H1 (cell line): ENCODE measurements around the gene ZNF407. TPM values are rescaled to one million over a fixed set of nuclear protein-coding genes. Genes with fewer than 3 reads are reported as not detected.

Experiments used
- CTCF ChIA-PET: fragments of 300-600 bp; sonication (Branson Sonifier 250); formaldehyde crosslinking; loops from one replicate; lab custom pipeline; 2021; ENCODE audit not compliant: partially characterized antibody; lab: Charles Lee
- POLR2A ChIA-PET: fragments of 300-600 bp; sonication (Branson Sonifier 250); formaldehyde crosslinking; loops from one replicate; lab custom pipeline; 2021; ENCODE audit warnings: inconsistent platforms; ENCODE audit not compliant: partially characterized antibody; lab: Charles Lee
- DNase-seq, 2 experiments: peaks; one replicate each; pipeline versions ENCODE4 v3.0.0 to v3.0.0-alpha.2; 2010 to 2022; ENCODE audit warnings: low spot score in 2 of 2, low read depth in 1 of 2, mixed read lengths in 1 of 2
- FAIRE-seq: peaks from 2 replicates; lab custom pipeline; 2011; peaks lifted over from hg19 to GRCh38; lab: Jason Lieb, UNC
- H2AFZ ChIP-seq: 2 replicates; pipeline ENCODE4 v1.8.1; 2012; ENCODE audit warnings: low read length, inconsistent platforms
- H2AK5ac ChIP-seq: 2 replicates; pipeline ENCODE4 v1.6.1; 2013; ENCODE audit warnings: low read depth, low read length
- H2BK120ac ChIP-seq: replicated peaks from 2 replicates; pipeline ENCODE3; 2013; ENCODE audit warnings: low read depth, low read length, inconsistent platforms
- H2BK12ac ChIP-seq: 2 replicates; pipeline ENCODE4 v1.6.1; 2013; ENCODE audit warnings: low read depth, low read length
- H2BK15ac ChIP-seq: 2 replicates; pipeline ENCODE4 v1.6.1; 2013; ENCODE audit warnings: low read length
- H2BK20ac ChIP-seq: 2 replicates; pipeline ENCODE4 v1.6.1; 2013; ENCODE audit warnings: low read length
- H2BK5ac ChIP-seq: 2 replicates; pipeline ENCODE4 v1.6.1; 2013; ENCODE audit warnings: low read depth, low read length
- H3K14ac ChIP-seq: 2 replicates; pipeline ENCODE4 v1.6.1; 2013; ENCODE audit warnings: inconsistent platforms; ENCODE audit not compliant: insufficient read length
- H3K18ac ChIP-seq: 2 replicates; pipeline ENCODE4 v1.6.1; 2013; ENCODE audit warnings: low read length; ENCODE audit errors: extremely low read depth
- H3K23ac ChIP-seq: 2 replicates; pipeline ENCODE4 v1.6.1; 2013; ENCODE audit warnings: inconsistent platforms; ENCODE audit not compliant: insufficient read length
- H3K23me2 ChIP-seq: 2 replicates; pipeline ENCODE4 v1.6.1; 2013; ENCODE audit warnings: low read depth, low read length
- H3K27ac ChIP-seq: 2 replicates; pipeline ENCODE4 v1.6.1; 2011; ENCODE audit warnings: low read depth, low read length, inconsistent platforms
- H3K27me3 ChIP-seq, 4 experiments: replicated peaks in 1 of 4; 1 replicate in 1 of 4; 2 replicates in 3 of 4; pipeline versions ENCODE4 v1.6.1 to v1.8.1; 2011 to 2013; ENCODE audit warnings: low read length in 3 of 4, mild to moderate bottlenecking in 3 of 4, inconsistent platforms in 2 of 4, mixed read lengths in 2 of 4, moderate library complexity in 1 of 4; ENCODE audit not compliant: control insufficient read depth in 3 of 4, insufficient read depth in 3 of 4; ENCODE audit errors: extremely low read depth in 1 of 4
- H3K36me3 ChIP-seq, 4 experiments: 2 replicates each; pipeline versions ENCODE4 v1.6.1 to v1.8.1; 2011 to 2013; ENCODE audit warnings: mild to moderate bottlenecking in 4 of 4, low read length in 3 of 4, moderate library complexity in 2 of 4, control low read depth in 1 of 4, inconsistent platforms in 1 of 4; ENCODE audit not compliant: insufficient read depth in 4 of 4, control insufficient read depth in 2 of 4
- H3K4ac ChIP-seq: replicated peaks from 2 replicates; pipeline ENCODE3; 2013; ENCODE audit warnings: low read length, low read depth, mixed read lengths, inconsistent platforms; ENCODE audit not compliant: insufficient read length
- H3K4me1 ChIP-seq, 4 experiments: replicated peaks in 1 of 4; 1 replicate in 1 of 4; 2 replicates in 3 of 4; pipeline versions ENCODE4 v1.6.1 to v1.8.1; 2011 to 2013; ENCODE audit warnings: low read length in 3 of 4, inconsistent platforms in 2 of 4, mixed read lengths in 1 of 4; ENCODE audit not compliant: insufficient read depth in 4 of 4, control insufficient read depth in 3 of 4
- H3K4me2 ChIP-seq, 2 experiments: 2 replicates each; pipeline versions ENCODE4 v1.6.1 to v1.8.1; 2011 to 2013; ENCODE audit warnings: low read depth in 2 of 2, low read length in 2 of 2, control low read depth in 1 of 2, inconsistent platforms in 1 of 2, mild to moderate bottlenecking in 1 of 2; ENCODE audit not compliant: insufficient read depth in 1 of 2
- H3K4me3 ChIP-seq, 4 experiments: fragments of 200-600, 300-600 bp in 1 of 4; sonication (generic), shearing (Covaris generic), sonication (Bioruptor Twin) in 1 of 4; 2 replicates each; pipeline versions ENCODE4 v1.5.1 to v1.8.1; 2011 to 2016; ENCODE audit warnings: low read length in 4 of 4, low read depth in 3 of 4, control low read depth in 2 of 4, inconsistent platforms in 2 of 4, mild to moderate bottlenecking in 2 of 4, mixed read lengths in 1 of 4, moderate library complexity in 1 of 4; ENCODE audit not compliant: insufficient read depth in 2 of 4; ENCODE audit errors: extremely low read depth in 1 of 4
- H3K56ac ChIP-seq: replicated peaks from 2 replicates; pipeline ENCODE3; 2013; ENCODE audit warnings: low read depth, mild to moderate bottlenecking, mixed read lengths, low read length, inconsistent platforms; ENCODE audit not compliant: insufficient read length
- H3K79me1 ChIP-seq: 2 replicates; pipeline ENCODE4 v1.6.1; 2013; ENCODE audit warnings: low read depth, low read length, control low read depth
- H3K79me2 ChIP-seq, 2 experiments: 2 replicates each; pipeline versions ENCODE4 v1.6.1 to v1.8.1; 2012 to 2013; ENCODE audit warnings: low read length in 2 of 2, mild to moderate bottlenecking in 2 of 2, inconsistent platforms in 1 of 2; ENCODE audit not compliant: insufficient read depth in 2 of 2, control insufficient read depth in 1 of 2
- H3K9ac ChIP-seq, 4 experiments: replicated peaks in 1 of 4; 1 replicate in 1 of 4; 2 replicates in 3 of 4; pipeline versions ENCODE4 v1.6.1 to v1.8.1; 2011 to 2013; ENCODE audit warnings: low read depth in 3 of 4, low read length in 3 of 4, control low read depth in 2 of 4, mild to moderate bottlenecking in 2 of 4, moderate library complexity in 2 of 4, inconsistent platforms in 1 of 4; ENCODE audit errors: extremely low read depth in 1 of 4
- H3K9me3 ChIP-seq, 2 experiments: 2 replicates each; pipeline versions ENCODE4 v1.6.1 to v1.8.1; 2012 to 2013; ENCODE audit warnings: mild to moderate bottlenecking in 2 of 2, moderate library complexity in 2 of 2, control low read depth in 1 of 2, inconsistent platforms in 1 of 2, low read depth in 1 of 2, low read length in 1 of 2, mixed read lengths in 1 of 2; ENCODE audit not compliant: insufficient read depth in 2 of 2
- H4K20me1 ChIP-seq, 2 experiments: replicated peaks in 1 of 2; 2 replicates each; pipeline versions ENCODE3 to v1.8.1; 2011 to 2013; ENCODE audit warnings: inconsistent platforms in 2 of 2, low read length in 2 of 2, mild to moderate bottlenecking in 1 of 2; ENCODE audit not compliant: insufficient read depth in 2 of 2, control insufficient read depth in 1 of 2
- H4K5ac ChIP-seq: 2 replicates; pipeline ENCODE4 v1.6.1; 2013; ENCODE audit warnings: low read length, low read depth, mixed read lengths, inconsistent platforms; ENCODE audit not compliant: insufficient read length
- H4K8ac ChIP-seq: 2 replicates; pipeline ENCODE4 v1.8.0; 2013; ENCODE audit warnings: mild to moderate bottlenecking, moderate library complexity, low read length, inconsistent platforms; ENCODE audit not compliant: insufficient read depth; ENCODE audit errors: extremely low read depth
- H4K91ac ChIP-seq: replicated peaks from 2 replicates; pipeline ENCODE3; 2013; ENCODE audit warnings: low read length, mixed read lengths, inconsistent platforms; ENCODE audit not compliant: insufficient read length
- JUND ChIP-seq: IDR thresholded peaks from 2 replicates; pipeline ENCODE4 v1.6.1; 2011; ENCODE audit warnings: mild to moderate bottlenecking, improper control_type of control experiment, low read length
- POLR2AphosphoS5 ChIP-seq: IDR thresholded peaks from 2 replicates; pipeline ENCODE4 v1.6.1; 2011; ENCODE audit warnings: low read depth, low read length
- RNF2 ChIP-seq: fragments of 200-900, 300-1000 bp; sonication (generic); IDR thresholded peaks from 2 replicates; pipeline ENCODE4 v1.7.1; 2016; ENCODE audit warnings: borderline replicate concordance, low read depth, mild to moderate bottlenecking, antibody characterized with exemption, low read length; ENCODE audit not compliant: poor library complexity, severe bottlenecking; ENCODE audit errors: missing control alignments
- SP2 ChIP-seq: IDR thresholded peaks from 2 replicates; pipeline ENCODE4 v1.6.1; 2012; ENCODE audit warnings: mild to moderate bottlenecking, low read length, inconsistent platforms
- WGBS, 2 experiments: shearing (Covaris generic) in 1 of 2; methylation state at CpG; one replicate each; pipeline versions ENCODE4 v1.1.6 to v1.1.7; 2013 to 2015; ENCODE audit warnings: low lambda C conversion rate in 2 of 2, mixed read lengths in 2 of 2, inconsistent platforms in 1 of 2, low coverage in 1 of 2, missing lambda C conversion rate in 1 of 2; ENCODE audit not compliant: insufficient replicate concordance in 2 of 2, insufficient coverage in 1 of 2, insufficient read length in 1 of 2; ENCODE audit errors: extremely low coverage in 1 of 2, missing lambda C conversion rate in 1 of 2; 5-methylcytosine and 5-hydroxymethylcytosine counted together
- polyA plus RNA-seq, 7 experiments: library from polyadenylated mRNA; depleted of rRNA in 3 of 7; stranded (reverse) in 5 of 7; unstranded in 2 of 7; fragments of >200 nt in 5 of 7; fragments of 200-250 nt in 2 of 7; gene quantifications; 1 replicate in 5 of 7; 2 replicates in 1 of 7; 4 replicates in 1 of 7; pipeline versions ENCODE4 v1.2.1 to v1.2.3, GENCODE V29; 2011 to 2013; ENCODE audit warnings: missing spikeins in 2 of 7, mixed read lengths in 2 of 7
- total RNA-seq: library from RNA; stranded (reverse); fragmentation: NEBNext Ultra II Directional; extraction: Animal tissue kit (Norgen Biotek cat#: 25700); gene quantifications from 2 replicates; pipeline ENCODE4 v1.2.1, GENCODE V29; 2021

Gene ZNF407
- total and polyA plus RNA-seq, 2 of the 8 experiments (the other 6 are each of a cell fraction or from before 2014, with no cell fraction given): 1.5 to 6.8 TPM

DNA sequence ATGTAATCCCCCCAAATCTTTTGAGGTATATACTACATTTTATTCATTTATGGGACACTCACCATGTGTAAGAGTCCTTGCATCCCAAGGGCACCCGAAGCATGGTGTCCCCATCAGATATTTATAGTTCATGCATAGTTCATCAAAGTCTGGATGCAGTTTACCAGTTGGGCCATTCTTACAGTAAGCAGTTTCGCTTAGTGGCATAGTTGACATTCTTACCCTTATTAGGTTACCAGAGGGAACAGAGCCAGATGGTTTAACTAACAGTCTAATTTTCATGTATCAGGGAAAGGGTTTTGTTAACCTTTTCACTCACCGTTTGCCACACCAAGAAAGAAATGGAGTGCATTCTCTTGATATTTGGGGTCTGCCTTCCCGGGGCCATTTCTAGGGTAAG is 7.1 kb downstream of the ZNF407 start:
- no peak overlapping the region for H4K8ac ChIP-seq
- CTCF ChIA-PET: interaction anchor here (1.0 to 1.1 kb wide), 3 partner anchors 21 to 53 kb away, joined by 3 to 4 read pairs (median 3); no protein-coding TSS in a partner anchor

More for the DNA sequence above, 7.1 kb downstream of the ZNF407 start:
- Histone ChIP-seq H3K23me2 (no peaks in the 10 kb centered on the region), H2BK20ac (no peak overlapping the region), H3K79me1 (peaks cover 3% of the 10 kb centered on the region; the same call in 1 of the 2 replicates), H3K4me3 (no peak overlapping the region), H3K9me3 (no peaks in the 10 kb centered on the region), H2AFZ (no peak overlapping the region), H2BK120ac (no peak overlapping the region), H3K23ac (no peak overlapping the region), H3K14ac (no peak overlapping the region), H2BK15ac (no peak overlapping the region), H3K18ac (no peak overlapping the region), H3K4me2 (no peak overlapping the region), H4K20me1 (peaks cover 0 to 2% of the 10 kb centered on the region in 2 experiments), H2AK5ac (no peak overlapping the region), H3K9ac (no peak overlapping the region), H3K27ac (no peak overlapping the region), H3K36me3 (no peaks in the 10 kb centered on the region), H3K4me1 (no peaks in the 10 kb centered on the region), H3K56ac (no peak overlapping the region), H3K27me3 (no peaks in the 10 kb centered on the region), H3K4ac (no peak overlapping the region), H2BK12ac (no peak overlapping the region), H3K79me2 (peaks cover 4 to 20% of the 10 kb centered on the region in 2 experiments; a peak in 3 of 4 replicates), H2BK5ac (no peak overlapping the region), H4K91ac (no peak overlapping the region), H4K5ac (no peak overlapping the region)
- POLR2A ChIA-PET: no interaction called here
- no peak for FAIRE-seq
- WGBS, 2 experiments: 91% methylated on average over 4 of the region's 4 CpGs; no CpG with 5 or more reads in 1 of the 2 experiments
- TF ChIP-seq JUND: no peak
- no peak for TF ChIP-seq POLR2AphosphoS5
- TF ChIP-seq RNF2: no peak
- no peak for TF ChIP-seq SP2
- no peak for DNase-seq
